Hair follicle dermal papilla cell (primary cell): ENCODE data around the gene TBX18. TPM values are rescaled to one million over a fixed set of nuclear protein-coding genes. Genes with fewer than 3 reads are reported as not detected.

Source experiments
- small RNA-seq: library from RNA; depleted of rRNA; stranded (forward); fragments of <200 nt; gene quantifications from one replicate; pipeline ENCODE3, GENCODE V24; 2012
- total RNA-seq: library from RNA; depleted of rRNA; stranded (reverse); fragments of >200 nt; gene quantifications from 2 replicates; pipeline ENCODE4 v1.2.3, GENCODE V29; 2012

The TBX18 gene
- total RNA-seq = 20.4 and 27.3 TPM in 2 replicates

GRCh38 chr6:84764332-84765049 lies at the start of gene TBX18:
Gene TBX18 (minus strand): TSS chr6:84764598. CDS start chr6:84764181, 417 bp downstream.

Small RNA genes within 50 kb of the gene (small RNA-seq; reads per million reads assigned to genes)
- gene AL590143.1 = not detected
